ENCODE results near the gene LIPH. TPM values are rescaled to one million over a fixed set of nuclear protein-coding genes. Genes with fewer than 3 reads are reported as not detected.

The LIPH gene
- total and polyA plus RNA-seq, 2 experiments from 2014 or later, result 0.34 TPM; not detected in 1

GRCh38 chr3:185549651-185550111 is 2.7 kb downstream of the LIPH start:
- WGBS, 2 experiments (ENCODE audit: low coverage in 1 of 2, low lambda C conversion rate in 2 of 2, missing lambda C conversion rate in 2 of 2), result 57 to 64% methylated on average over 2 to 3 of the region's 3 CpGs
- Histone ChIP-seq H3K4me3 (no peak overlapping the region), H3K36me3 (ENCODE audit: low read depth) (no peaks in the 10 kb centered on the region), H2AFZ (no peak overlapping the region), H3K27ac (peak overlapping the region; percentile 42), H3K9ac (no peak overlapping the region), H4K20me1 (ENCODE audit: insufficient read depth) (no peaks in the 10 kb centered on the region), H3K27me3 (replicated peaks; ENCODE audit: insufficient read depth) (no peaks in the 10 kb centered on the region), H3K9me2 (ENCODE audit: insufficient read depth) (no peaks in the 10 kb centered on the region; the same call in 1 of the 2 replicates), H3K4me1 (ENCODE audit: insufficient read depth) (peaks cover 22% of the 10 kb centered on the region), H3K4me2 (ENCODE audit: unreplicated experiment) (peak overlapping the region; percentile 1), H3F3A (ENCODE audit: insufficient read depth) (peaks cover 22% of the 10 kb centered on the region), H3K79me2 (ENCODE audit: insufficient read depth) (no peaks in the 10 kb centered on the region), H3K9me3 (ENCODE audit: low read depth) (no peaks in the 10 kb centered on the region)
- TF ChIP-seq EZH2 (IDR thresholded peaks at IDR 0.05; ENCODE audit: insufficient read depth, poor library complexity, severe bottlenecking) (no peak), EZH2phosphoT487 (IDR thresholded peaks at IDR 0.05; ENCODE audit: insufficient read depth, low read depth) (no peak)
- in situ Hi-C loops (cut with MboI), result no loop called here
- peak; percentile 31 for DNase-seq

- peak; percentile 99 for DNase-seq
- no peaks in the 10 kb centered on the region for H3K36me3 ChIP-seq (ENCODE audit: low read depth)
- H3K4me2 ChIP-seq (ENCODE audit: unreplicated experiment), result peak overlapping the region; percentile 10
- H3K27ac ChIP-seq, result peak overlapping the region; percentile 56
- no peaks in the 10 kb centered on the region for H3K79me2 ChIP-seq (ENCODE audit: insufficient read depth)
- no peak for TF ChIP-seq EZH2phosphoT487 (IDR thresholded peaks at IDR 0.05; ENCODE audit: insufficient read depth, low read depth)
- no peak for TF ChIP-seq EZH2 (IDR thresholded peaks at IDR 0.05; ENCODE audit: insufficient read depth, poor library complexity, severe bottlenecking)
- H3F3A ChIP-seq (ENCODE audit: insufficient read depth), result peaks cover 22% of the 10 kb centered on the region
- H3K4me3 ChIP-seq, result peak overlapping the region; percentile 19; the same call in 1 of the 2 replicates
- in situ Hi-C loops (cut with MboI), result no loop called here
- H3K9me3 ChIP-seq (ENCODE audit: low read depth), result no peaks in the 10 kb centered on the region
- WGBS, 2 experiments (ENCODE audit: low coverage in 1 of 2, low lambda C conversion rate in 2 of 2, missing lambda C conversion rate in 2 of 2), result 2 to 3% methylated on average over 3 of the region's 3 CpGs
- peak overlapping the region; percentile 25; the same call in 1 of the 2 replicates for H2AFZ ChIP-seq
- no peaks in the 10 kb centered on the region; the same call in 1 of the 2 replicates for H3K9me2 ChIP-seq (ENCODE audit: insufficient read depth)
- H3K4me1 ChIP-seq (ENCODE audit: insufficient read depth), result peaks cover 22% of the 10 kb centered on the region
- no peaks in the 10 kb centered on the region for H3K27me3 ChIP-seq (replicated peaks; ENCODE audit: insufficient read depth)
- H3K9ac ChIP-seq, result no peak overlapping the region
- H4K20me1 ChIP-seq (ENCODE audit: insufficient read depth), result no peaks in the 10 kb centered on the region
These were observed 3.3 kb downstream of the LIPH start for GRCh38 chr3:185549122-185549521.

- in situ Hi-C loops (cut with MboI), result no loop called here
These were observed 11.7 kb downstream of the LIPH start for GRCh38 chr3:185540695-185541094.

GRCh38 chr3:185539934-185540333 is 12.5 kb downstream of the LIPH start:
- TF ChIP-seq EZH2phosphoT487 (IDR thresholded peaks at IDR 0.05; ENCODE audit: insufficient read depth, low read depth), result no peak
- TF ChIP-seq EZH2 (IDR thresholded peaks at IDR 0.05; ENCODE audit: insufficient read depth, poor library complexity, severe bottlenecking), result no peak
- no peak for DNase-seq
- no peaks in the 10 kb centered on the region for H3K27me3 ChIP-seq (replicated peaks; ENCODE audit: insufficient read depth)
- H3K27ac ChIP-seq, result no peak overlapping the region
- H3K9me3 ChIP-seq (ENCODE audit: low read depth), result no peaks in the 10 kb centered on the region
- no peak overlapping the region for H3K4me3 ChIP-seq
- 54 to 69% methylated on average over 2 of the region's 2 CpGs for WGBS, 2 experiments (ENCODE audit: low coverage in 1 of 2, low lambda C conversion rate in 2 of 2, missing lambda C conversion rate in 2 of 2)
- H3F3A ChIP-seq (ENCODE audit: insufficient read depth), result peaks cover 9% of the 10 kb centered on the region; the same call in 1 of the 2 replicates
- H2AFZ ChIP-seq, result no peak overlapping the region
- no peaks in the 10 kb centered on the region for H3K9me2 ChIP-seq (ENCODE audit: insufficient read depth)
- no peaks in the 10 kb centered on the region for H3K36me3 ChIP-seq (ENCODE audit: low read depth)
- in situ Hi-C loops (cut with MboI), result no loop called here
- H3K9ac ChIP-seq, result no peak overlapping the region
- no peaks in the 10 kb centered on the region for H3K79me2 ChIP-seq (ENCODE audit: insufficient read depth)
- peaks cover 10% of the 10 kb centered on the region for H3K4me1 ChIP-seq (ENCODE audit: insufficient read depth)
- H4K20me1 ChIP-seq (ENCODE audit: insufficient read depth), result no peaks in the 10 kb centered on the region
- H3K4me2 ChIP-seq (ENCODE audit: unreplicated experiment), result no peak overlapping the region

More at GRCh38 chr3:185540695-185541094, 11.7 kb downstream of the LIPH start:
- H3K4me3 ChIP-seq, result no peak overlapping the region
- no peaks in the 10 kb centered on the region for H3K79me2 ChIP-seq (ENCODE audit: insufficient read depth)
- WGBS, 2 experiments (ENCODE audit: low coverage in 1 of 2, low lambda C conversion rate in 2 of 2, missing lambda C conversion rate in 2 of 2), result 10 to 17% methylated on average over 6 to 7 of the region's 7 CpGs
- no peak overlapping the region for H3K27ac ChIP-seq
- TF ChIP-seq EZH2 (IDR thresholded peaks at IDR 0.05; ENCODE audit: insufficient read depth, poor library complexity, severe bottlenecking) (no peak), EZH2phosphoT487 (IDR thresholded peaks at IDR 0.05; ENCODE audit: insufficient read depth, low read depth) (no peak)
- H3K36me3 ChIP-seq (ENCODE audit: low read depth), result no peaks in the 10 kb centered on the region
- H3K9me2 ChIP-seq (ENCODE audit: insufficient read depth), result no peaks in the 10 kb centered on the region
- H4K20me1 ChIP-seq (ENCODE audit: insufficient read depth), result no peaks in the 10 kb centered on the region
- H3F3A ChIP-seq (ENCODE audit: insufficient read depth), result peaks cover 9% of the 10 kb centered on the region; the same call in 1 of the 2 replicates
- H3K27me3 ChIP-seq (replicated peaks; ENCODE audit: insufficient read depth), result no peaks in the 10 kb centered on the region
- no peak overlapping the region for H3K9ac ChIP-seq
- no peaks in the 10 kb centered on the region for H3K9me3 ChIP-seq (ENCODE audit: low read depth)
- peaks cover 10% of the 10 kb centered on the region for H3K4me1 ChIP-seq (ENCODE audit: insufficient read depth)
- DNase-seq, result no peak
- no peak overlapping the region for H3K4me2 ChIP-seq (ENCODE audit: unreplicated experiment)
- no peak overlapping the region for H2AFZ ChIP-seq

Measured in GM23248 (cell line).